Liver (tissue), 3 donors: ENCODE data around the gene STYX.

ENCODE experiments used
- EGR1 ChIP-seq, 2 donors: IDR thresholded peaks; 2 replicates each; pipeline ENCODE4 v1.6.1; 2016 to 2018; ENCODE audit warnings: antibody characterized with exemption in 2 of 2, low read depth in 2 of 2
- FOXA1 ChIP-seq: IDR thresholded peaks from 2 replicates; pipeline ENCODE4 v1.6.1; 2016; ENCODE audit warnings: antibody characterized with exemption
- GABPA ChIP-seq, 2 donors: IDR thresholded peaks in 1 of 2; conservative IDR thresholded peaks in 1 of 2; 2 replicates each; pipeline ENCODE4 v1.6.1; 2016; ENCODE audit warnings: antibody characterized with exemption in 2 of 2, mild to moderate bottlenecking in 1 of 2, moderate library complexity in 1 of 2
- HNF4G ChIP-seq: IDR thresholded peaks from 2 replicates; pipeline ENCODE4 v1.6.1; 2016; ENCODE audit warnings: antibody characterized with exemption
- JUND ChIP-seq, 2 donors: IDR thresholded peaks; 2 replicates each; pipeline ENCODE4 v1.6.1; 2016; ENCODE audit warnings: antibody characterized with exemption in 2 of 2
- RAD21 ChIP-seq, 2 donors: IDR thresholded peaks; 2 replicates each; pipeline ENCODE4 v1.6.1; 2016; ENCODE audit warnings: antibody characterized with exemption in 2 of 2, mild to moderate bottlenecking in 2 of 2
- SP1 ChIP-seq: IDR thresholded peaks from 2 replicates; pipeline ENCODE4 v1.6.1; 2018; ENCODE audit warnings: antibody characterized with exemption, mild to moderate bottlenecking
- TAF1 ChIP-seq: conservative IDR thresholded peaks from 2 replicates; pipeline ENCODE4 v1.6.1; 2016; ENCODE audit warnings: antibody characterized with exemption, mild to moderate bottlenecking
- YY1 ChIP-seq: IDR thresholded peaks from 2 replicates; pipeline ENCODE4 v1.6.1; 2016; ENCODE audit warnings: antibody characterized with exemption, mild to moderate bottlenecking
- TF ChIP-seq, protein P1 (sequence below): fragments of 150-350 bp; IDR thresholded peaks from 2 replicates; pipeline ENCODE4 v1.5.1; 2017; ENCODE audit warnings: improper control_type of control experiment, low read depth, low read length; ENCODE audit not compliant: missing input control
- TF ChIP-seq, protein P2 (sequence below): IDR thresholded peaks from 2 replicates; pipeline ENCODE4 v1.6.1; 2016; ENCODE audit warnings: antibody characterized with exemption, mild to moderate bottlenecking
- TF ChIP-seq, protein P3 (sequence below): IDR thresholded peaks from 2 replicates; pipeline ENCODE4 v1.6.1; 2016; ENCODE audit warnings: antibody characterized with exemption
- TF ChIP-seq, protein P4 (sequence below): IDR thresholded peaks from 2 replicates; pipeline ENCODE4 v1.6.1; 2016; ENCODE audit warnings: antibody characterized with exemption
- TF ChIP-seq, protein P5 (sequence below): IDR thresholded peaks from 2 replicates; pipeline ENCODE4 v1.6.1; 2016; ENCODE audit warnings: antibody characterized with exemption
- donor health status: healthy.
- donor health status: healthy.

DNA sequence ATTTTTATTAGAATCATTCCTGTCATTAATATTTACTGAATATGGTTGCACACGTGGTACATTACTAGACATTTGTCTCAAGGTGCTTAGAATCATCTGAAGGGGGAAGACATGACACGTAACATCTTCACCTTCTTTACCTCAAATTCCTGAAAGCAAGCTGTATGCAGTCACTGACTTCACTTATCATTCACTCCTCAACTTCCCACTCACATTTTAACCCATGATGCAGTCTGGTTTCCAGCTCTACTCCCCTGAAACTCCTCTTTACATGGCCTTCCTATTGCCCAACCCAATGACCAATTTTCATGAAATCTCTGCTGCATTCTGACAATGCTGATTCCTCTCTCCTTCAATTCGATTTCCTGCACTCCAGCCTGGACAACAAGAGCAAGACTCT lies 28.7 kb upstream of the STYX start:
- TF ChIP-seq, protein P1, sequence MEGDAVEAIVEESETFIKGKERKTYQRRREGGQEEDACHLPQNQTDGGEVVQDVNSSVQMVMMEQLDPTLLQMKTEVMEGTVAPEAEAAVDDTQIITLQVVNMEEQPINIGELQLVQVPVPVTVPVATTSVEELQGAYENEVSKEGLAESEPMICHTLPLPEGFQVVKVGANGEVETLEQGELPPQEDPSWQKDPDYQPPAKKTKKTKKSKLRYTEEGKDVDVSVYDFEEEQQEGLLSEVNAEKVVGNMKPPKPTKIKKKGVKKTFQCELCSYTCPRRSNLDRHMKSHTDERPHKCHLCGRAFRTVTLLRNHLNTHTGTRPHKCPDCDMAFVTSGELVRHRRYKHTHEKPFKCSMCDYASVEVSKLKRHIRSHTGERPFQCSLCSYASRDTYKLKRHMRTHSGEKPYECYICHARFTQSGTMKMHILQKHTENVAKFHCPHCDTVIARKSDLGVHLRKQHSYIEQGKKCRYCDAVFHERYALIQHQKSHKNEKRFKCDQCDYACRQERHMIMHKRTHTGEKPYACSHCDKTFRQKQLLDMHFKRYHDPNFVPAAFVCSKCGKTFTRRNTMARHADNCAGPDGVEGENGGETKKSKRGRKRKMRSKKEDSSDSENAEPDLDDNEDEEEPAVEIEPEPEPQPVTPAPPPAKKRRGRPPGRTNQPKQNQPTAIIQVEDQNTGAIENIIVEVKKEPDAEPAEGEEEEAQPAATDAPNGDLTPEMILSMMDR: no peak
- TF ChIP-seq EGR1 (IDR thresholded peaks at IDR 0.05; ENCODE audit: low read depth in 2 of 2): no peak
- TF ChIP-seq, protein P2, sequence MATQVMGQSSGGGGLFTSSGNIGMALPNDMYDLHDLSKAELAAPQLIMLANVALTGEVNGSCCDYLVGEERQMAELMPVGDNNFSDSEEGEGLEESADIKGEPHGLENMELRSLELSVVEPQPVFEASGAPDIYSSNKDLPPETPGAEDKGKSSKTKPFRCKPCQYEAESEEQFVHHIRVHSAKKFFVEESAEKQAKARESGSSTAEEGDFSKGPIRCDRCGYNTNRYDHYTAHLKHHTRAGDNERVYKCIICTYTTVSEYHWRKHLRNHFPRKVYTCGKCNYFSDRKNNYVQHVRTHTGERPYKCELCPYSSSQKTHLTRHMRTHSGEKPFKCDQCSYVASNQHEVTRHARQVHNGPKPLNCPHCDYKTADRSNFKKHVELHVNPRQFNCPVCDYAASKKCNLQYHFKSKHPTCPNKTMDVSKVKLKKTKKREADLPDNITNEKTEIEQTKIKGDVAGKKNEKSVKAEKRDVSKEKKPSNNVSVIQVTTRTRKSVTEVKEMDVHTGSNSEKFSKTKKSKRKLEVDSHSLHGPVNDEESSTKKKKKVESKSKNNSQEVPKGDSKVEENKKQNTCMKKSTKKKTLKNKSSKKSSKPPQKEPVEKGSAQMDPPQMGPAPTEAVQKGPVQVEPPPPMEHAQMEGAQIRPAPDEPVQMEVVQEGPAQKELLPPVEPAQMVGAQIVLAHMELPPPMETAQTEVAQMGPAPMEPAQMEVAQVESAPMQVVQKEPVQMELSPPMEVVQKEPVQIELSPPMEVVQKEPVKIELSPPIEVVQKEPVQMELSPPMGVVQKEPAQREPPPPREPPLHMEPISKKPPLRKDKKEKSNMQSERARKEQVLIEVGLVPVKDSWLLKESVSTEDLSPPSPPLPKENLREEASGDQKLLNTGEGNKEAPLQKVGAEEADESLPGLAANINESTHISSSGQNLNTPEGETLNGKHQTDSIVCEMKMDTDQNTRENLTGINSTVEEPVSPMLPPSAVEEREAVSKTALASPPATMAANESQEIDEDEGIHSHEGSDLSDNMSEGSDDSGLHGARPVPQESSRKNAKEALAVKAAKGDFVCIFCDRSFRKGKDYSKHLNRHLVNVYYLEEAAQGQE: no peak
- no peak for TF ChIP-seq FOXA1
- TF ChIP-seq, protein P3, sequence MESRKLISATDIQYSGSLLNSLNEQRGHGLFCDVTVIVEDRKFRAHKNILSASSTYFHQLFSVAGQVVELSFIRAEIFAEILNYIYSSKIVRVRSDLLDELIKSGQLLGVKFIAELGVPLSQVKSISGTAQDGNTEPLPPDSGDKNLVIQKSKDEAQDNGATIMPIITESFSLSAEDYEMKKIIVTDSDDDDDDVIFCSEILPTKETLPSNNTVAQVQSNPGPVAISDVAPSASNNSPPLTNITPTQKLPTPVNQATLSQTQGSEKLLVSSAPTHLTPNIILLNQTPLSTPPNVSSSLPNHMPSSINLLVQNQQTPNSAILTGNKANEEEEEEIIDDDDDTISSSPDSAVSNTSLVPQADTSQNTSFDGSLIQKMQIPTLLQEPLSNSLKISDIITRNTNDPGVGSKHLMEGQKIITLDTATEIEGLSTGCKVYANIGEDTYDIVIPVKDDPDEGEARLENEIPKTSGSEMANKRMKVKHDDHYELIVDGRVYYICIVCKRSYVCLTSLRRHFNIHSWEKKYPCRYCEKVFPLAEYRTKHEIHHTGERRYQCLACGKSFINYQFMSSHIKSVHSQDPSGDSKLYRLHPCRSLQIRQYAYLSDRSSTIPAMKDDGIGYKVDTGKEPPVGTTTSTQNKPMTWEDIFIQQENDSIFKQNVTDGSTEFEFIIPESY: no peak
- no peak for TF ChIP-seq JUND (IDR thresholded peaks at IDR 0.05)
- TF ChIP-seq, protein P4, sequence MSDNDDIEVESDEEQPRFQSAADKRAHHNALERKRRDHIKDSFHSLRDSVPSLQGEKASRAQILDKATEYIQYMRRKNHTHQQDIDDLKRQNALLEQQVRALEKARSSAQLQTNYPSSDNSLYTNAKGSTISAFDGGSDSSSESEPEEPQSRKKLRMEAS: no peak
- no peak for TF ChIP-seq YY1
- TF ChIP-seq SP1: no peak
- TF ChIP-seq RAD21 (IDR thresholded peaks at IDR 0.05): no peak
- TF ChIP-seq HNF4G: no peak
- no peak for TF ChIP-seq GABPA (IDR thresholded peaks at IDR 0.05 in 1 of 2, conservative IDR thresholded peaks at IDR 0.05 in 1 of 2)
- no peak for TF ChIP-seq TAF1
- TF ChIP-seq, protein P5, sequence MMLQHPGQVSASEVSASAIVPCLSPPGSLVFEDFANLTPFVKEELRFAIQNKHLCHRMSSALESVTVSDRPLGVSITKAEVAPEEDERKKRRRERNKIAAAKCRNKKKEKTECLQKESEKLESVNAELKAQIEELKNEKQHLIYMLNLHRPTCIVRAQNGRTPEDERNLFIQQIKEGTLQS: no peak
